ENCODE measurements around the gene SYNDIG1.

SYNDIG1 gene

DNA sequence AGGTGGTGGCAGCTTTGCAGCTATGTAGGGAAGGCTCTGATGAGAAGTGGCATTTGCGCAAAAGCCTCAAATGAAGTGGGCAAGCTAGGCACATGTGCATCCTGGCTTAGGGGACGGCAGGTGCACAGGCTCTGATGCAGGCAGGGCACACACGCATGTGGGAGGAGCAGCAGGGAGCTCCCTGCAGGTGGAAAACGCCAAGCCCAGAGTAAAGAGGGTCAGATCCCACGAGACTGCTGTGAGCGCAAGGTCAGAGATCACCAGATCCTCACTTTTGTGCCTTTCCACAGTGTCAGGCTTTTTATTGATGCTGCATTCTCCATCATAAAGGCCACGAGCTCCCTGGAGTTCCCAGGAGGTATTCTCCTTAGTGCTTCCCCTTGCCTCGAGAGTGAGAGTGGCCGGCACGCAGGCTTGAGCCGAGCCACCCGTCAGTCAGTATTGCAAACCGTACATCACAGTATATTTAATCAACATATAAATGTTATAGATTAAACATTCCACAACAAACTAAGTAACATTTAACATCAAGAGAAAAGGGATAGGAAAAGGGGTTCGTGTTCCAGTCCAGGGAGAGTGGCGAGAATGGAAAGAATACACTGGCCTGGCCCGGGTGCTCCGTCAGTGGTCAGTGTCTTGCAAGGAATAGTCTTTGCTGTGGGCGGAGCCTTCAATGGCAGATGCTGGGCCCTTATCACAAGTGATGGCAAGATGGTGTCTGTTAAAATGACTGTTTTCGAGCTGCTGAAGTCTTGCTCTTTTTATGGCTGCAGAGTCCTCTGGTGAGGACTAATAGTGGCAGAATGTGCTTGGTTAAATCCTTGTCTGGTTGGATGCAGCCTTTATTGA, 109.4 kb downstream of the SYNDIG1 start:
- H3K36me3 ChIP-seq (replicated peaks): no peaks in the 10 kb centered on the region
- H3K27me3 ChIP-seq (replicated peaks): no peaks in the 10 kb centered on the region
- H3K27ac ChIP-seq: no peak overlapping the region
- no peak overlapping the region for H3K4me3 ChIP-seq (ENCODE audit: low read depth, low read length)
- DNase-seq: no peak
- TF ChIP-seq CTCF (IDR thresholded peaks at IDR 0.05; ENCODE audit: low read depth, low read length, missing control alignments): no peak
- in situ Hi-C loops (cut with HindIII; ENCODE audit: low pct_ligation_motif_present, low sequenced_read_pairs): no loop called here

DNA sequence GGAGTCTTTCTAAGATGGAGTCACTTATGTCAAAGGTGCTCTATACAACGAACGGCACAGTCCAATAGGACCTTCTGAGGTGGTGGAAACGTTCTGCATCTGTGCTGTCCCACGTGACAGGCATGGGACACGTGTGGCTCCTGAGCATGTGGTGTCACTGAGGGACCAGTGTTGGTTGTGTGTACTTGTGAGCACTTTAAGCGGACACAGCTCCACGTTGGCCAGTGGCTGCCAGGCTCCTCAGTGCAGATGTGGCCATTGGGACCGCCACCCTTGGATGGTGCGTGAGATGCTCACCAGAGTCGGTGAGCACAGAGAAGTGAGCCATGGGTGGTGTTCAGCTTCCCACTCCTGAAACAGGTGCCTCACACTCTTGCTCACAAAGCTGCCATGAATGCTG, 110.0 kb downstream of the SYNDIG1 start:
- Histone ChIP-seq H3K36me3 (replicated peaks) (no peaks in the 10 kb centered on the region), H3K4me3 (ENCODE audit: low read depth, low read length) (no peak overlapping the region), H3K27me3 (replicated peaks) (no peaks in the 10 kb centered on the region), H3K27ac (no peak overlapping the region)
- in situ Hi-C loops (cut with HindIII; ENCODE audit: low pct_ligation_motif_present, low sequenced_read_pairs): no loop called here
- TF ChIP-seq CTCF (IDR thresholded peaks at IDR 0.05; ENCODE audit: low read depth, low read length, missing control alignments): no peak
- DNase-seq: no peak

- no peak for TF ChIP-seq CTCF (IDR thresholded peaks at IDR 0.05; ENCODE audit: low read depth, low read length, missing control alignments)
- no peaks in the 10 kb centered on the region for H3K27me3 ChIP-seq (replicated peaks)
Observed at GRCh38 chr20:24580006-24580405, 110.6 kb downstream of the SYNDIG1 start.

GRCh38 chr20:24580855-24581254, 111.4 kb downstream of the SYNDIG1 start:
- H3K4me3 ChIP-seq (ENCODE audit: low read depth, low read length): no peak overlapping the region
- no peak for TF ChIP-seq CTCF (IDR thresholded peaks at IDR 0.05; ENCODE audit: low read depth, low read length, missing control alignments)
- H3K27ac ChIP-seq: no peak overlapping the region
- DNase-seq: no peak
- no peaks in the 10 kb centered on the region for H3K27me3 ChIP-seq (replicated peaks)
- H3K36me3 ChIP-seq (replicated peaks): no peaks in the 10 kb centered on the region
- in situ Hi-C loops (cut with HindIII; ENCODE audit: low pct_ligation_motif_present, low sequenced_read_pairs): no loop called here

More at GRCh38 chr20:24580006-24580405, 110.6 kb downstream of the SYNDIG1 start:
- no peaks in the 10 kb centered on the region for H3K36me3 ChIP-seq (replicated peaks)
- H3K4me3 ChIP-seq (ENCODE audit: low read depth, low read length): no peak overlapping the region
- in situ Hi-C loops (cut with HindIII; ENCODE audit: low pct_ligation_motif_present, low sequenced_read_pairs): no loop called here
- H3K27ac ChIP-seq: no peak overlapping the region
- no peak for DNase-seq

- H3K27me3 ChIP-seq (replicated peaks): no peaks in the 10 kb centered on the region
- in situ Hi-C loops (cut with HindIII; ENCODE audit: low pct_ligation_motif_present, low sequenced_read_pairs): no loop called here
- DNase-seq: no peak
- H3K36me3 ChIP-seq (replicated peaks): no peaks in the 10 kb centered on the region
- no peak overlapping the region for H3K4me3 ChIP-seq (ENCODE audit: low read depth, low read length)
- H3K27ac ChIP-seq: no peak overlapping the region
- no peak for TF ChIP-seq CTCF (IDR thresholded peaks at IDR 0.05; ENCODE audit: low read depth, low read length, missing control alignments)
Observed at GRCh38 chr20:24581443-24582170, 112.2 kb downstream of the SYNDIG1 start.

Data from brain microvascular endothelial cell (primary cell).